HG03066 (cell line): ENCODE data around the gene ORC4.
A peak's percentile ranks its signal among the peaks of the same experiment; 100 is the strongest.
"Not testable (repeated sequence)": the region's sequence is repeated elsewhere in the genome, so short reads cannot be mapped to it uniquely, and the experiment has no call there.

Experiments
- ATAC-seq: cut with Tn5 transposase; IDR thresholded peaks from one replicate; pipeline ENCODE4 v1.9.1; 2021; ENCODE audit warnings: low read depth; ENCODE audit not compliant: unreplicated experiment

ORC4 gene

GRCh38 chr2:148021059-148021861 lies 723 bp upstream of the ORC4 start, which contains the start of gene MBD5:
TSS of gene MBD5 (plus strand) at chr2:148021091.
- peak; percentile 35 for ATAC-seq

GRCh38 chr2:148014616-148015015 lies 5.9 kb downstream of the ORC4 start:
- no peak for ATAC-seq

- ATAC-seq: no peak
Observed at GRCh38 chr2:148013876-148014275, 6.7 kb downstream of the ORC4 start.

GRCh38 chr2:148008411-148008810 lies 12.1 kb downstream of the ORC4 start:
- not testable (repeated sequence) for ATAC-seq

GRCh38 chr2:148007219-148007900 lies 13.2 kb downstream of the ORC4 start:
- no peak for ATAC-seq

DNA sequence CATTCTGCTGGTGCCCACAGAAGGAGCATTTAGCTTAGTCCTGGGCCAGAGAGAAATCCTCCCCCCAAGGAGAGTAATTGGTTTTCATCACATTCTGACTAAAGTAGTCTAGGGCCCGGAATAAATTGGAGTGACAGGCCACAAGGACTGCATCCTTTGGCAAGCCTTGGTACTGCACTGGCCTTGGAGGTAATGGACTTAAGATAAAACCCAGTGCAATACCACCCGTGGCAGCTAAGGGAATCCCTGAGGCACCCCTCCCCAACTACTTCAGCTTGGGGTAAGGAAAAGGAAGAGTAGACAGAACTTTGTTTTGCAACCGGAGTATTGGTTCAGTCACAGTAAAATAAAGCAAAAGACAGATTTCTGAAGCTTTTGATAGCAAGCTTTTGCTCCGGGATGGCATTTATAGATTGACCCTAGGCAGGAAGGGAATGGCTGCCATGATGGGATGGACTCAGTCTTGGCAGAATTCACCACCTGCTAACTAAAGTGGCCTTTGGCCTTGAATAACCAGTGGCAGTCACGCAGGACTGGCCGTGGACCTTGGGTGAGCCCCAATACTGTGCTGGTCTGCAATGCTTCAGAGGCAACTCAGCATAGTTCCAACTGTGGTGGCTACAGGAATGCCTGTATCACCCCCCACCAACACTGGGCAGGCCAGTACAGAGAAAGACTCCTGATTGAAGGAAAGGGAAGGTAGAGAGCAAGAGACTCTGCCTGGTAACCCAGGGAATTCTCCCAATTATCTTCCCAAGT lies 14.1 kb downstream of the ORC4 start:
- ATAC-seq: no peak

- ATAC-seq: not testable (repeated sequence)
Observed at GRCh38 chr2:148002420-148002819, 18.1 kb downstream of the ORC4 start.

DNA sequence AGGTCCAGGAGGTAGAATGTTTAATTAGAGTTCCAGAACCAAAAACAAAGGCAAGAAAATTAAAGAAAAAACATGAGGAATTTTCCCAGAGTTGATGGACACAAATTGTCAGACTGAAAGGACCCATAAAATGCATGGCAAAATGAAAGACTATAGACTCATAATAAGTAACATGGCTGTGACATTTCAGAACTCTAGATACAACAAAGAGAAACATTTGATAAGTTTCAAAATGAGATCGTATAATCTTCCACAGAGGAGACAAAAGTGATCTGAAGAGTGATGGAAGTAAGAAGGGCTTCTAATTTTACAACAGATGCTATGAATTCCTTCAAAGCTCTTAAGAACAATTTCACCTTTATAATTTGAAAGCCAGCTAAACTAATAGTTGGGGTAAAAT lies 20.4 kb downstream of the ORC4 start:
- ATAC-seq: no peak

DNA sequence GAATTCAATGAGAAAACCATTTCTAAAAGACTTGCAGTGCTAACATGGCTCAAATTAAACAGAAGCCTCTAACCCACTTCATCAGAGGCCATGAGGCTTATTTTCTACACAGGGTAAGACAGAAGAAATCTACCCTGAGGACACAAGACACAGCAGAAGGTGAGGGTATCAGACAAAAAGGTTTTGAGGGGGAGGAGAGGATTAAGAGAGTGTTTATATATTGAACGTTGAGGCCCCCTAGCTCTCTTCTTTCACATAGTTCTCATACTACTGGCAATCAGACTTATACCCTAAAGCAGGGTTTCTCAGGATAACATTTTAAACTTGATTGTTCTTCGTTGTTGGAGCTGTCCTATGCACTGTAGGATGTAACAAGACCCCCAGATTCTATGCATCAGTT lies 21.4 kb downstream of the ORC4 start:
- ATAC-seq: no peak

- no peak for ATAC-seq
Observed at GRCh38 chr2:147998203-147998602, 22.3 kb downstream of the ORC4 start.

DNA sequence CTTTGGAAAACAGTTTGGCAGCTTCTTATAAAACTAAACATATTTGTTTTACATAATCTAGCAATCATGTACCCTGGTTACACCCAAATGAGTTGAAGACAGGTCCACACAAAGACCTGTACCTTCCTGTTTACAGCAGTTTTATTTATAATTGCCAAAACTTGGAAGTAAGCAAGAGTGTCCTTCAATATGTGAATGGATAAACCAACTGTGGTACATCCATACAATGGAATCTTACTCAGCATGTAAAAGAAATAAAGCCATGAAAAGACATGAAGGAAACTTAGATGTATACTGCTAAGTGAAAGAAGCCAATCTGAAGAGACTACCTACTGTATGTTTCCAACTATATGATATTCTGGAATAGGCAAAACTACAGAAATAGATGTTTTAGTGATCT lies 23.7 kb downstream of the ORC4 start:
- no peak for ATAC-seq

GRCh38 chr2:147994965-147995364 lies 25.6 kb downstream of the ORC4 start:
- not testable (repeated sequence) for ATAC-seq

GRCh38 chr2:147989809-147990403 lies 30.6 kb downstream of the ORC4 start:
- peak; percentile 87 for ATAC-seq

GRCh38 chr2:147989102-147989501 lies 31.4 kb downstream of the ORC4 start:
- ATAC-seq: no peak

DNA sequence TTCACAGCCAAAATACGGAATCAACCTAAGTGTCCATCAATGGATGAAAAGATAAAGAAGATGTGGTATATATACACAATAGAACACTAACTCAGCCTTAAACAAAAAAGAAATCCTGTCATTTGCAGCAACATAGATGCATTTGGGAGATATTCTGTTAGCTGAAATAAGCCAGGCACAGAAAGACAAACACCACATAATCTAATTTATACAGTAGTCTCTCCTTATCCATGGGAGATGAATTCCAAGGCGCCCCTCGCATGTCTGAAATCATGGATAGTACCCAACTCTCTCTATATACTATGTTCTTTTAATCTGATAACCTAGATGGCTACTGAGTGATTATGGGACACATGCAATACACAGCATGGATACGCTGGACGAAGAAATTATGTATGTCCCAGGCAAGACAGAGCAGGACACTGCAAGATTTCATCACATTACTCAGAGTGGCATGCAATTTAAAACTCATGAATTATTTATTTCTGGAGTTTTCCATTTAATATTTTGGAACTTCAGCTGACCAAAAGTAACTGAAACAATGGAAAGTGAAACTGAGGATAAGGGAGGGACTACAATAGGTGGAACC lies 39.5 kb downstream of the ORC4 start:
- no peak for ATAC-seq

GRCh38 chr2:147977679-147978078 lies 42.9 kb downstream of the ORC4 start:
- no peak for ATAC-seq

GRCh38 chr2:147976102-147976501 lies 44.4 kb downstream of the ORC4 start:
- no peak for ATAC-seq

GRCh38 chr2:147968571-147968970 lies 52.0 kb downstream of the ORC4 start:
- ATAC-seq: no peak

DNA sequence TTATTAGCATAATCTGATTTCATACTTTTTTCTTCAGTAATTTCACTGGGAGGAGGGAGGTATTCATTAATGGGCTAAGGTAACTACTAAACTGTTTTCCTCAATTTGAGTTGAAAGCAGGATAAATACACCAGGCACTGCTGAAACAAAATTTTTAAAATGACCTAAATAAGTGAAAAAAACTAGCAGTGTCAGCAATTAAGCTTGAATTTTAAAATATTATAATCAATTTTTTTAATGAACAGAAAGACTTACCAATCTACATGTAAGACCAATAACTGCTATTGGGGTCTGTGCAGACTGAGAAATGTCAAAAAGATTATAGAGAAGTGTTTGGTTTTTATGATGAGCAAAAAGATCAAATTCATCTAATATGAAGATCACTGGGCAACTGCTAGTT lies 68.4 kb downstream of the ORC4 start:
- no peak for ATAC-seq

GRCh38 chr2:147945660-147946059 lies 74.9 kb downstream of the ORC4 start:
- ATAC-seq: no peak
